Lower lobe of right lung (tissue), 2 donors: Measurements from ENCODE around the gene LEO1. TPM values are rescaled to one million over a fixed set of nuclear protein-coding genes. Genes with fewer than 3 reads are reported as not detected.

Source experiments
- ATAC-seq, 2 donors: fragments of 200-7000 bp; cut with Tn5 transposase; one replicate each; pipeline ENCODE4 v1.9.1; 2020 to 2022; ENCODE audit warnings: mild to moderate bottlenecking in 2 of 2, moderate library complexity in 2 of 2
- DNase-seq: peaks from one replicate; pipeline ENCODE4 v3.0.0-alpha.2; 2020
- H3K27ac ChIP-seq: fragments of 200-600 bp; one replicate; pipeline ENCODE4 v1.8.0; 2022
- H3K27me3 ChIP-seq: fragments of 200-600 bp; one replicate; pipeline ENCODE4 v1.8.0; 2022; ENCODE audit warnings: low read depth
- H3K36me3 ChIP-seq: fragments of 200-600 bp; one replicate; pipeline ENCODE4 v1.8.0; 2022; ENCODE audit warnings: mild to moderate bottlenecking
- H3K4me1 ChIP-seq: fragments of 200-600 bp; one replicate; pipeline ENCODE4 v1.8.0; 2022
- H3K4me3 ChIP-seq: fragments of 200-600 bp; one replicate; pipeline ENCODE4 v1.8.0; 2022; ENCODE audit warnings: mild to moderate bottlenecking
- H3K9me3 ChIP-seq: fragments of 200-600 bp; one replicate; pipeline ENCODE4 v1.8.0; 2022
- intact Hi-C: fragments of 100-400 bp; cut with DNase I; formaldehyde crosslinking; loops from one replicate; pipeline ENCODE4 v1.11.0; 2022
- total RNA-seq: library from RNA; stranded (reverse); fragmentation: NEBNext Ultra II Directional; extraction: Animal tissue kit (Norgen Biotek cat#: 25700); gene quantifications from one replicate; pipeline ENCODE4 v1.2.1, GENCODE V29; 2021
- TF ChIP-seq, protein P1 (sequence below): fragments of 200-600 bp; IDR thresholded peaks from one replicate; pipeline ENCODE4 v1.8.0; 2022; ENCODE audit warnings: antibody characterized with exemption, mild to moderate bottlenecking
- donor health status: DM: no; HTN: yes; CAD: no; lungs with severe emphysema.

The LEO1 gene
- total RNA-seq, 1 donor from 2014 or later: 12.6 TPM

DNA sequence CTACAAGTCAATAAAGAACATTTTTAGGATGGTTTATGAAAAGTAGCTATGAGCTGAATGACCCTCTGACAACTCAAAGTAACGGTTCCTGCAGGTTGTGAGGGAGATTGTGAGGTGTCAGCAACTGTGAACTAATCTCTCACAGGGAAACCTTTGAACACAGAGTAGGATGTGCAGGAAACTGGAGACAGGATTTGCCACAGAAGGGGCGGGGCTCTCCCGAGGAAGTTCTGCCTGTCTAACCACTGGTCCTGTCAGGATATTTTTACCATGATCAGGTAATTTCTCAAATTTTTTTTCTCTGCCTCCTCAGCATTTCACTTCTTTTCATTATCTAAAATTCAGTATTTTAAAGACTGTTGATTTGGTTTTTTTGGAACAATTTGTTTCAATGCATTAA, 33.3 kb downstream of the LEO1 start:
- TF ChIP-seq, protein P1, sequence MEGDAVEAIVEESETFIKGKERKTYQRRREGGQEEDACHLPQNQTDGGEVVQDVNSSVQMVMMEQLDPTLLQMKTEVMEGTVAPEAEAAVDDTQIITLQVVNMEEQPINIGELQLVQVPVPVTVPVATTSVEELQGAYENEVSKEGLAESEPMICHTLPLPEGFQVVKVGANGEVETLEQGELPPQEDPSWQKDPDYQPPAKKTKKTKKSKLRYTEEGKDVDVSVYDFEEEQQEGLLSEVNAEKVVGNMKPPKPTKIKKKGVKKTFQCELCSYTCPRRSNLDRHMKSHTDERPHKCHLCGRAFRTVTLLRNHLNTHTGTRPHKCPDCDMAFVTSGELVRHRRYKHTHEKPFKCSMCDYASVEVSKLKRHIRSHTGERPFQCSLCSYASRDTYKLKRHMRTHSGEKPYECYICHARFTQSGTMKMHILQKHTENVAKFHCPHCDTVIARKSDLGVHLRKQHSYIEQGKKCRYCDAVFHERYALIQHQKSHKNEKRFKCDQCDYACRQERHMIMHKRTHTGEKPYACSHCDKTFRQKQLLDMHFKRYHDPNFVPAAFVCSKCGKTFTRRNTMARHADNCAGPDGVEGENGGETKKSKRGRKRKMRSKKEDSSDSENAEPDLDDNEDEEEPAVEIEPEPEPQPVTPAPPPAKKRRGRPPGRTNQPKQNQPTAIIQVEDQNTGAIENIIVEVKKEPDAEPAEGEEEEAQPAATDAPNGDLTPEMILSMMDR: no peak
- no peaks in the 10 kb centered on the region for H3K9me3 ChIP-seq
- H3K27me3 ChIP-seq: no peaks in the 10 kb centered on the region
- no peak overlapping the region for H3K27ac ChIP-seq
- ATAC-seq (no peak), DNase-seq (no peak)
- H3K4me1 ChIP-seq: no peaks in the 10 kb centered on the region
- H3K4me3 ChIP-seq: no peak overlapping the region
- intact Hi-C loops: no loop called here
- H3K36me3 ChIP-seq: peaks cover 64% of the 10 kb centered on the region

DNA sequence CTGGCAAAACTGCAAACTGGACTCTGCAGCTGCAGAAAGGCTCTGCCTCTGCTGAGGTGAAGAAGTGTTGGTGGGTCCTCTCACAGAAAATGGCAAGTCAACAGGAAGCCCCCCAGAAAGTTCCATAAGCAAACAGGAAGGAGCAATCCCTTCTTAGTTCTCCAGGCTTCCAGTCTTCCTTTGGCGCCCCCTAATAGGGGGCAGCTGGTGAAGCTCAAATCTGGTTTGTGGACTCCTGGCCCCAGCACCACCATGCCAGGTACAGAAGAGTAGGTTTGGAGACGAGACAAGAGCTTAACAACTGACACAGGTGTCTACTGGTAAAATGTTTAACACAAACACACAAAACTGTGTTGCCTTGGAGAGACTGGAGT, 35.5 kb downstream of the LEO1 start:
- no peaks in the 10 kb centered on the region for H3K9me3 ChIP-seq
- H3K4me3 ChIP-seq: no peak overlapping the region
- TF ChIP-seq, protein P1: no peak
- intact Hi-C loops: no loop called here
- H3K36me3 ChIP-seq: peaks cover 61% of the 10 kb centered on the region
- no peaks in the 10 kb centered on the region for H3K4me1 ChIP-seq
- ATAC-seq: no peak
- no peak overlapping the region for H3K27ac ChIP-seq
- H3K27me3 ChIP-seq: no peaks in the 10 kb centered on the region
- no peak for DNase-seq

DNA sequence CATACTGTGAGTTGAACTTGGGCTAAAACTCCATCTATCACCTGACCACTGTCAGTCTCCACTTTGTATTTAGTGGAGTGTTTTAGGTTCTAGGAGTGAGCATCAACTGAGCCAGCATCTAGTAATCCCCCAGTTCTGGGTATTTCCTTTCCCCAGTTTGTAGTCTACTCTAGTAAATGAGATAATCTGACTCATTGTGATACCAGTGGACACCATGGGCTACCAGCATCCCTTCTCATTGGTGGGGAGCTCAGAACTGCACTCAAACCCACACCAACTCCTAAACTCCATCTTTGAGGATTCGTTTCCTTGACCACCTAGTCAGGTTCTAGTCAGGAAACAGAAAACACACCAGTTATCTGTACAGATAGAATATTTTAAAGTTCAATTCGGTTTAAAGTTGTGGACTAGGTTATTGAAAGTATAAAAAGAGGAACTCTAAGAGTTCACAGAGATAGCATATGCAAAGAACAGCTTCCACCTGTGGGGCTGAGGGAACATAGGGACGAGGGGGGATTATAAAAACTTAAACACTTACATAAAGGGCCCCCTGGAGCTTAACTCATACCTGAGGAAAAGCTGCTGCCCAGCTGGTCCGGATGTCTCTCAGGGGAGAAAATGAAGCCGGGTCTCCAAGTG, 36.0 kb downstream of the LEO1 start:
- Histone ChIP-seq H3K36me3 (peaks cover 61% of the 10 kb centered on the region), H3K27me3 (no peaks in the 10 kb centered on the region), H3K27ac (no peak overlapping the region), H3K4me3 (no peak overlapping the region), H3K9me3 (no peaks in the 10 kb centered on the region), H3K4me1 (no peaks in the 10 kb centered on the region)
- ATAC-seq (no peak), DNase-seq (no peak)
- TF ChIP-seq, protein P1: no peak
- intact Hi-C loops: no loop called here

DNA sequence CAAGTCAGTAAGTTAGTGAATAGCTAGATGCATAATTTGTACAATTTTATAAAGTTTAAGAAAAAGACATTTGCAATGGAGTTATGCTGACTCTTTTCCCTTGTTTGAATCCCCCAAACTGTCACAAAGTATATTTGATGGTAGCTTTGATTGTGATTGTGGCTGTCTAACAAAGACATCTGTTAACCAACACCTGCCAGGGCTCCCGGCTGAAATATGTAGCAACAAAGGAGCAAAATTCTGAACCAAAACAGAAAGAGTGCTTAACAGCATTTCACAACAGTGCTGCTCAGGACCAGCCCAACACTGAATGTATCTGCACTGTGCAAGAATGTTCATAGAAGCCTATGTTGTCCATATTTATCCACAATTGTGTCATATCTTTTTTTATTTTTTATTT, 39.4 kb downstream of the LEO1 start:
- DNase-seq: no peak
- intact Hi-C loops: no loop called here
- peaks cover 60% of the 10 kb centered on the region for H3K36me3 ChIP-seq

DNA sequence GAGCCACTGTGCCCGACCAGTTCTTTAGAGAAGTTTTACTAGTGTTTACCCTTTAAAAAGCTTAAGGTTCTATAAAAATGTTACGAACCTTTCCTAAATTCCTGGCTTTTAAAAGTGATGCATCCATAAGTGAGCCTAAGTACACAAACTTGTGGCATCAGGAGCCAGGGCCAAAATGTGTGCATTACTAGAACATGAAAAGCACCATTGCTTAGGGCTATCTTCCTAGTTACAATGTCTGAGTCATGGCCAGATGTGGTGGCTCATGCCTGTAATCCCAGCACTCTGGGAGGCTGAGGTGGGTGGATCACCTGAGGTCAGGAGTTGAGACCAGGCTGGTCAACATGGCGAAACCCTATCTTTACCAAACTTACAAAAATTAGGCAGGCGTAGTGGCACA, 39.9 kb downstream of the LEO1 start:
- H3K36me3 ChIP-seq: peaks cover 58% of the 10 kb centered on the region
- ATAC-seq (no peak), DNase-seq (no peak)
- no peak overlapping the region for H3K4me3 ChIP-seq
- TF ChIP-seq, protein P1: no peak
- H3K4me1 ChIP-seq: no peaks in the 10 kb centered on the region
- intact Hi-C loops: no loop called here
- H3K27me3 ChIP-seq: no peaks in the 10 kb centered on the region
- H3K9me3 ChIP-seq: no peaks in the 10 kb centered on the region
- no peak overlapping the region for H3K27ac ChIP-seq

More for the DNA sequence above, 39.4 kb downstream of the LEO1 start:
- Histone ChIP-seq H3K4me3 (no peak overlapping the region), H3K27ac (no peak overlapping the region), H3K4me1 (no peaks in the 10 kb centered on the region), H3K27me3 (no peaks in the 10 kb centered on the region), H3K9me3 (no peaks in the 10 kb centered on the region)
- TF ChIP-seq, protein P1: no peak
- ATAC-seq: no peak
